B cell (primary cell): Measurements from ENCODE around the gene C1orf74. TPM values are rescaled to one million over a fixed set of nuclear protein-coding genes. Genes with fewer than 3 reads are reported as not detected.

Experiments
- ATAC-seq: fragments of 200-7000 bp; cut with Tn5 transposase; one replicate; pipeline ENCODE4 v1.10.0; 2021; ENCODE audit warnings: low read depth, mild to moderate bottlenecking, moderate number of reproducible peaks, moderate library complexity
- CTCF ChIA-PET: fragments of 350-600 bp; sonication (Branson Sonifier 250); formaldehyde crosslinking; loops from one replicate; lab custom pipeline; 2021; ENCODE audit warnings: antibody characterized with exemption, inconsistent platforms; lab: Charles Lee
- POLR2A ChIA-PET: fragments of 350-600 bp; sonication (Branson Sonifier 250); formaldehyde crosslinking; loops from one replicate; lab custom pipeline; 2021; ENCODE audit warnings: antibody characterized with exemption; lab: Charles Lee
- DNase-seq: peaks from one replicate; pipeline ENCODE4 v3.0.0; 2013
- H2AFZ ChIP-seq: 2 replicates; pipeline ENCODE4 v1.6.1; 2012; ENCODE audit warnings: mild to moderate bottlenecking, low read depth, low read length; ENCODE audit not compliant: insufficient read depth, poor library complexity, severe bottlenecking
- H3K27ac ChIP-seq, 2 donors: 1 replicate in 1 of 2; 2 replicates in 1 of 2; pipeline ENCODE4 v1.5.1; 2012 to 2013; ENCODE audit warnings: low read length in 2 of 2, mild to moderate bottlenecking in 2 of 2, moderate library complexity in 1 of 2
- H3K27me3 ChIP-seq, 4 experiments: fragments of 200-600 bp in 1 of 4; sonication (generic) in 1 of 4; replicated peaks in 1 of 4; 1 replicate in 2 of 4; 2 replicates in 2 of 4; pipeline versions ENCODE4 v1.6.1 to v1.7.0; 2013 to 2016; ENCODE audit warnings: low read length in 3 of 4, mild to moderate bottlenecking in 2 of 4, mixed read lengths in 1 of 4, moderate library complexity in 1 of 4; ENCODE audit not compliant: insufficient read depth in 4 of 4, control insufficient read depth in 3 of 4; ENCODE audit errors: control extremely low read depth in 1 of 4
- H3K36me3 ChIP-seq, 2 experiments: replicated peaks in 1 of 2; 1 replicate in 1 of 2; 2 replicates in 1 of 2; pipeline versions ENCODE4 v1.6.1 to v1.7.1; 2013; ENCODE audit warnings: low read length in 1 of 2; ENCODE audit not compliant: insufficient read depth in 2 of 2, control insufficient read depth in 1 of 2; ENCODE audit errors: control extremely low read depth in 1 of 2, extremely low read depth in 1 of 2
- H3K4me1 ChIP-seq, 2 donors: fragments of 200-600 bp in 1 of 2; sonication (generic) in 1 of 2; 1 replicate in 1 of 2; 2 replicates in 1 of 2; pipeline versions ENCODE4 v1.5.1 to v1.6.1; 2013 to 2017; ENCODE audit warnings: low read length in 2 of 2; ENCODE audit not compliant: control insufficient read depth in 2 of 2, insufficient read depth in 2 of 2
- H3K4me2 ChIP-seq: replicated peaks from 2 replicates; pipeline ENCODE3; 2012; ENCODE audit warnings: mild to moderate bottlenecking, low read depth, low read length; ENCODE audit not compliant: poor library complexity, severe bottlenecking
- H3K4me3 ChIP-seq, 5 experiments: fragments of 200-600 bp in 1 of 5; sonication (generic) in 1 of 5; 1 replicate in 3 of 5; 2 replicates in 2 of 5; pipeline versions ENCODE4 v1.5.1 to v1.7.0; 2011 to 2016; ENCODE audit warnings: low read length in 4 of 5, mild to moderate bottlenecking in 4 of 5, low read depth in 2 of 5, control low read depth in 1 of 5, moderate library complexity in 1 of 5; ENCODE audit not compliant: insufficient read depth in 1 of 5; ENCODE audit errors: control extremely low read depth in 1 of 5, extremely low read depth in 1 of 5
- H3K79me2 ChIP-seq: fragments of 200-600 bp; sonication (generic); one replicate; pipeline ENCODE4 v1.6.0; 2016; ENCODE audit warnings: low read length; ENCODE audit not compliant: control insufficient read depth, insufficient read depth
- H3K9ac ChIP-seq: fragments of 200-600 bp; sonication (generic); 2 replicates; pipeline ENCODE4 v1.6.1; 2017; ENCODE audit warnings: mild to moderate bottlenecking, low read length, moderate library complexity
- H3K9me3 ChIP-seq, 3 donors: one replicate each; pipeline versions ENCODE4 v1.6.1 to v1.7.1; 2013; ENCODE audit warnings: low read length in 2 of 3; ENCODE audit not compliant: control insufficient read depth in 2 of 3, insufficient read depth in 1 of 3; ENCODE audit errors: control extremely low read depth in 1 of 3
- H4K20me1 ChIP-seq: 2 replicates; pipeline ENCODE4 v1.6.0; 2012; ENCODE audit warnings: mild to moderate bottlenecking, low read length; ENCODE audit not compliant: insufficient read depth, control insufficient read depth, poor library complexity, severe bottlenecking
- H3K27ac Mint-ChIP-seq: one replicate; pipeline ENCODE4 v1.8.0; 2021; ENCODE audit warnings: mixed read lengths
- H3K27me3 Mint-ChIP-seq: one replicate; pipeline ENCODE4 v1.8.0; 2021; ENCODE audit warnings: mixed read lengths
- H3K4me1 Mint-ChIP-seq: one replicate; pipeline ENCODE4 v1.8.0; 2021; ENCODE audit warnings: mixed read lengths
- H3K4me3 Mint-ChIP-seq: one replicate; pipeline ENCODE4 v1.8.0; 2021; ENCODE audit warnings: mixed read lengths
- H3K9me3 Mint-ChIP-seq: one replicate; pipeline ENCODE4 v1.8.0; 2022; ENCODE audit warnings: mixed read lengths; ENCODE audit not compliant: insufficient read depth
- CTCF ChIP-seq: fragments of 200-600 bp; IDR thresholded peaks from one replicate; pipeline ENCODE4 v1.8.0; 2022; ENCODE audit warnings: antibody characterized with exemption, mild to moderate bottlenecking
- EZH2 ChIP-seq: IDR thresholded peaks from 2 replicates; pipeline ENCODE4 v1.6.1; 2012; ENCODE audit warnings: borderline replicate concordance, low read depth, mild to moderate bottlenecking, moderate library complexity, low read length; ENCODE audit not compliant: insufficient read depth, poor library complexity, severe bottlenecking
- WGBS: methylation state at CpG from one replicate; pipeline ENCODE4 v1.1.5; 2013; ENCODE audit warnings: missing lambda C conversion rate; ENCODE audit not compliant: insufficient coverage; 5-methylcytosine and 5-hydroxymethylcytosine counted together
- intact Hi-C: fragments of 100-400 bp; cut with micrococcal nuclease; formaldehyde crosslinking; loops from one replicate; pipeline ENCODE4 v1.10.0; 2022
- polyA plus RNA-seq: library from polyadenylated mRNA; depleted of rRNA; stranded (reverse); fragments of >200 nt; gene quantifications from 2 replicates; pipeline ENCODE4 v1.2.3, GENCODE V29; 2012
- total RNA-seq, 2 donors: library from RNA; stranded (reverse); fragments of 120-200 nt in 1 of 2; gene quantifications; 1 replicate in 1 of 2; 2 replicates in 1 of 2; pipeline versions ENCODE4 v1.2.3 to v1.2.4, GENCODE V29; 2013 to 2022

The C1orf74 gene
- total and polyA plus RNA-seq, 2 donors (not counting 1 experiment from before 2014, with no cell fraction given) = 0.49 to 3.4 TPM

- no peak for TF ChIP-seq CTCF
- no peak for TF ChIP-seq EZH2
- H3K4me3 Mint-ChIP-seq = no peak overlapping the region
- intact Hi-C loops = no loop called here
- DNase-seq (no peak), ATAC-seq (no peak)
- no peaks in the 10 kb centered on the region for H3K79me2 ChIP-seq
- no peak overlapping the region for H3K27ac ChIP-seq
- WGBS = 67% methylated on average over 1 of the region's 1 CpG
- no peak overlapping the region for H3K4me3 ChIP-seq
- ChIA-PET CTCF (interaction anchor here (0.7 kb wide), 1 partner anchor 32 kb away, joined by 3 read pairs; no protein-coding TSS in a partner anchor), POLR2A (no interaction called here)
- H3K27ac Mint-ChIP-seq = no peak overlapping the region
- H3K27me3 Mint-ChIP-seq = peaks cover 54% of the 10 kb centered on the region
- no peaks in the 10 kb centered on the region for H3K4me1 ChIP-seq
- no peaks in the 10 kb centered on the region for H3K4me1 Mint-ChIP-seq
- no peak overlapping the region for H3K4me2 ChIP-seq
- H2AFZ ChIP-seq = no peak overlapping the region
- H3K36me3 ChIP-seq = no peaks in the 10 kb centered on the region
- no peaks in the 10 kb centered on the region for H3K9me3 Mint-ChIP-seq
- H3K9me3 ChIP-seq = no peaks in the 10 kb centered on the region
- H3K27me3 ChIP-seq = peaks cover 0 to 33% (median 22%) of the 10 kb centered on the region in 4 experiments
- H3K9ac ChIP-seq = no peak overlapping the region
- no peaks in the 10 kb centered on the region for H4K20me1 ChIP-seq
Measured at GRCh38 chr1:209791920-209792319, 7.6 kb upstream of the C1orf74 start.

- Mint-ChIP-seq H3K9me3 (no peaks in the 10 kb centered on the region), H3K4me1 (no peaks in the 10 kb centered on the region), H3K27ac (no peak overlapping the region), H3K4me3 (no peak overlapping the region), H3K27me3 (peaks cover 51% of the 10 kb centered on the region)
- H3K9ac ChIP-seq = no peak overlapping the region
- H4K20me1 ChIP-seq = no peaks in the 10 kb centered on the region
- H3K27ac ChIP-seq = no peak overlapping the region
- ChIA-PET POLR2A (no interaction called here), CTCF (no interaction called here)
- no peaks in the 10 kb centered on the region for H3K4me1 ChIP-seq
- no peak overlapping the region for H3K4me3 ChIP-seq
- H3K9me3 ChIP-seq = no peaks in the 10 kb centered on the region
- TF ChIP-seq EZH2 = no peak
- TF ChIP-seq CTCF = no peak
- WGBS = 92% methylated on average over 9 of the region's 10 CpGs
- H3K27me3 ChIP-seq = peaks cover 0 to 39% (median 22%) of the 10 kb centered on the region in 4 experiments
- H3K79me2 ChIP-seq = no peaks in the 10 kb centered on the region
- ATAC-seq = no peak
- no peaks in the 10 kb centered on the region for H3K36me3 ChIP-seq
- no peak overlapping the region for H3K4me2 ChIP-seq
- no peak overlapping the region for H2AFZ ChIP-seq
- no peak for DNase-seq
- intact Hi-C loops = no loop called here
Measured at GRCh38 chr1:209790286-209791193, 6.2 kb upstream of the C1orf74 start.
